ENCODE measurements around the gene SENP6.

SENP6 gene

DNA sequence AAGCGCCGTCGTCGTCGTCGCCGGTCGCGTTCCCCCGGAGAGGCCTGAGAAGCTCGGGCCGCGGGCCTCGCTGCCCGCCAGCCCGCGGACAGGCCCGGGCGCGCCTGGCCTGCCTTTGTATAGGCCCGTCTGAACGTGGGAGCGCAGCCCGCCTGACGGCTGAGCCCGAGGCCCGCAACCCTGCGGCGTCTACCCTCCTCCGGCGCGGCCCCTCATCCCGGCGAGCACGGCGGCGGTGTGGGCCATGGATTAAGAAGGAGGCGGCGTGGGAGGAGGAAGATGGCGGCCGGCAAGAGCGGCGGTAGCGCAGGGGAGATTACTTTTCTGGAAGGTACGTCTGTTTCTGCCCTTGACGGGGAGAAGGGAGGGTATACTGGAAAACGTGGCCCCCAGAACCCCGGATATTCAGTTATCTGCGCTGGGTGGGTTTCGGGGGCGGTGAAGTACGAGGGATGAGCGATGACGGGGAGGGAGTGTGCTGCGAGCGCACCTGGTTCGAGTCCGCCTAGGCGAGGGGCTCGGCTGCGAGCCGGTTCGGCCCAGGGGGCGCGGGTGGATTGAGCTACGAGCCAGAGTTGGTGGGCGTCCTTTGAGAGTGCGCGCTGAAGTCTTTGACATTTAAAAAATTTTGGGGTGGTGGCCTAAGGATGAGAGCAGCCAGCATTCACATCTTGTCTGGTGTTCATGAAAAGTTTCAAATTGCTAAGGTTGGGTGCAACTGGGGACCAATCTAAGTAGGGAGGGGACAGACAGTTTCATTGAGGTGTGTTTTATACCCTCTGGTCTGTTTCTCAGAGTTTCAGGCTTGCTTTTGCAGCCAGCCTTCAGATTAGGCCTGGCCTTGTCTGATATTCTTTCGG, 796 bp downstream of the SENP6 start:
- TF ChIP-seq, protein P1, sequence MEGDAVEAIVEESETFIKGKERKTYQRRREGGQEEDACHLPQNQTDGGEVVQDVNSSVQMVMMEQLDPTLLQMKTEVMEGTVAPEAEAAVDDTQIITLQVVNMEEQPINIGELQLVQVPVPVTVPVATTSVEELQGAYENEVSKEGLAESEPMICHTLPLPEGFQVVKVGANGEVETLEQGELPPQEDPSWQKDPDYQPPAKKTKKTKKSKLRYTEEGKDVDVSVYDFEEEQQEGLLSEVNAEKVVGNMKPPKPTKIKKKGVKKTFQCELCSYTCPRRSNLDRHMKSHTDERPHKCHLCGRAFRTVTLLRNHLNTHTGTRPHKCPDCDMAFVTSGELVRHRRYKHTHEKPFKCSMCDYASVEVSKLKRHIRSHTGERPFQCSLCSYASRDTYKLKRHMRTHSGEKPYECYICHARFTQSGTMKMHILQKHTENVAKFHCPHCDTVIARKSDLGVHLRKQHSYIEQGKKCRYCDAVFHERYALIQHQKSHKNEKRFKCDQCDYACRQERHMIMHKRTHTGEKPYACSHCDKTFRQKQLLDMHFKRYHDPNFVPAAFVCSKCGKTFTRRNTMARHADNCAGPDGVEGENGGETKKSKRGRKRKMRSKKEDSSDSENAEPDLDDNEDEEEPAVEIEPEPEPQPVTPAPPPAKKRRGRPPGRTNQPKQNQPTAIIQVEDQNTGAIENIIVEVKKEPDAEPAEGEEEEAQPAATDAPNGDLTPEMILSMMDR (IDR thresholded peaks at IDR 0.05; ENCODE audit: low read depth, low read length), result no peak
- peak; percentile 19 for DNase-seq (ENCODE audit: extremely low read depth, low read depth)

DNA sequence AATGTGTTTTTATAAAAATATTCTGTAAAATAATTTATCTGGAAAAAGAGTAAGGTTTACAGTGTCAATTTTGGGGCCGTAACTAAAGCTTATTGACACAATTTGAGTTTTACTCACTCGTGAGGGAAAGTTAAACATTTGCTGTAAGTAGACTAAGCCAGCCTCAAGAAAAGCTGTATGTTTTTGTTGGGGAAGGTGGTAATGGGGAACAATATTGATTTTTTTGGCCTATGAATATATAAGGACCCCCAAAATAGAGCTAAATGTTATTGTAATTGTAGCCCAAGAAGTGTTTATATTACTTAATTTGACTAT, 1.4 kb downstream of the SENP6 start:
- DNase-seq (ENCODE audit: extremely low read depth, low read depth), result no peak
- TF ChIP-seq, protein P1 (IDR thresholded peaks at IDR 0.05; ENCODE audit: low read depth, low read length), result no peak

DNA sequence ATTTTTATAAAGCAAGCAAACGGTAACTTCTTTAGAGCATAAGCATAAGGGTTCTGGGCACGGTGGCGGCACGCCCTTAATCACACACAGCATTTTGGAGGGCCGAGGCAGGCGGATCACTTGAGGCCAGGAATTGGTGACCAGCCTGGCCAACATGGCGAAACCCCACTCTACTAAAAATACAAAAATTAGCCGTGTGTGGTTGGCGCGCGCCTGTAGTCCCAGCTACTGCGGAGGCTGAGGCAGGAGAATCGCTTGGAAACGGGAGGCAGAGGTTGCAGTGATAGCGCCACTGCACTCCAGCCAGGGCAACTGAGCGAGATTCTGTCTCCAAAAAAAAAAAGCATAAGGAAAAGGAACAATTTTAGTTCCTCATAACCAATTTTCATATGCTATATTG, 2.6 kb downstream of the SENP6 start:
- TF ChIP-seq, protein P1 (IDR thresholded peaks at IDR 0.05; ENCODE audit: low read depth, low read length), result no peak
- no peak for DNase-seq (ENCODE audit: extremely low read depth, low read depth)

DNA sequence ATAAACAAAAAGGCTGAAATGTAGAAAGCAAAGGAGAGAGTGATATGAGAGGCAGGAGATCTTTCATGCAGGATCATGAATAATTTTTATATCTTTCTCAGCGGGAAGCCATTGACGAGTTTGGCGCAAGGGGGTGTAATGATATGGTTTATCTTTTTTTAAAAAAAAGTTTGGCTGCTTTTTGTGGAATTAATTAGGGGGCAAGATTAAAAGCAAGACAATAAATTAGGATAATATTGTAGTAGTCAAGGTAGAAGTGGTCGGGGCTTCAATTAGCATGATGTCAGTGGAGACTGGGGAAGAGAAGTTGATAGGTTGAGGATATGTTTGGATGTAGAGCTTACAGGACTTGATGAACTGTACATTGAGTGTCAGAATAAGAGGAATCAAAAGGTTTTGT, 4.0 kb downstream of the SENP6 start:
- TF ChIP-seq, protein P1 (IDR thresholded peaks at IDR 0.05; ENCODE audit: low read depth, low read length), result no peak
- no peak for DNase-seq (ENCODE audit: extremely low read depth, low read depth)

DNA sequence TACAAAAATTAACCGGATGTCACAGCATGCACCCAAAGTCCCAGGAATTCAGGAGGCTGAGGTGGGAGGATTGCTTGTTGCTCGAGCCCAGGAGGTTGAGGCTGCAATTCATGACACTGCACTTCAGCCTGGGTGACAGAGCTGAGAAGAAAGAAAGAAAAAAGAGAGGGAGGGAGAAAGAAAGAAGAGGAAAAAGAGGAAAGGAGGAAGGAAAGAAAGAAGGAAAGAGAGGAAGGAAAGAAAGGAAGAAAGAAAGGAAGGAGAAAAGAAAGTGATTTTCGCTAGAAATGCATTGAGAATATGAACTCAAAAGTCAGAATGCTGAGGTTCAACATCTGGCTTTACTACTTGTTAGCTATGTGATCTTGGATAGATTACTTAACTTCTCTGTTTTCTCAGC, 6.6 kb downstream of the SENP6 start:
- TF ChIP-seq, protein P1 (IDR thresholded peaks at IDR 0.05; ENCODE audit: low read depth, low read length), result no peak
- no peak for DNase-seq (ENCODE audit: extremely low read depth, low read depth)

DNA sequence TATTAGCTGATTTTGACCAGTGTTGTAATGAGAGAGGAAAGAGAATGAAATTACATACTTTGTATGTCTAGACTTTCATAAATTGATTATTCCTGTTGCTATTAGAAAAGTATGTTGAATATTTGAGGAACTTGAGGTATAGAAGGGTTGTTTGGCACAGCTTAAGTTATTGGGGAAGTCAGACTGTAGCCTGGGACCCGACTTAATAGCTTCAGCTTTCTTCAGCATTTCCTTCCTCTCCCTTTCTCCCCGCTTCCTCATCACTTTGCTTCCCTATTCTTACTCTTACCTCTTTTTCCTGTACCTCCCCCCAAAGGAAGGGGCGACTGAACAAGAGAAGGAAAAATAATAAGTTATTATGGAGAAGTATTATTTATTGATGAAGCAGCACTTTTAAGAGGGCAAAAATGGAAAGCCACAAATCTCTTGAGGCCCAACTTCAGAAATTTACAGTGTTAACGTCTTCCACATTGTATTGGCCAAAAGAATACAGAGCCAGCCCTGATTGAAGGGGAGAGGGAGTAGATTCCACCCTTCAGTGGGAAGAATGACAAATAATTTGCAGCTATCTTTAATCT, 7.4 kb downstream of the SENP6 start:
- no peak for DNase-seq (ENCODE audit: extremely low read depth, low read depth)
- TF ChIP-seq, protein P1 (IDR thresholded peaks at IDR 0.05; ENCODE audit: low read depth, low read length), result no peak

All from AG09319 (cell line).